ENCODE data around the gene PCYOX1L.

DNA sequence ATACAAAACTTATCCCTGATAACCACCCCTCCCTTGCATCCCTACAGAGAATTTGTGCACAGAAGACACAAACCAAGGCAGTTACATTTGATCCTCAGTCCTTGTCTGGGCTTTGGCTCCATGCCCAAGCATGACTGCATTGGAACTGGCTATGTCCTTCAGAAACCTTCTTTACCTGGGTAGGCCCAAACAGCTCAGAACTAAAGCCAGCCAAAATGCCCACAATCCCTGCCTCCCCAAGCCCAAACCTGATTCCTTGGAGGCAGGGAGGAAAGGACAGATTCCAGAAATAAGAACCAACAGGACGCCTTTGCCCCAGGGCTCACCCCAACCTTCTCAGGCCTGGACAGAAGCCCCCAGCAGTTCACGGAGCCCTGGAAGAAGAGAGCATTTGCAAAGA lies 13.0 kb downstream of the PCYOX1L start:
- TF ChIP-seq CTCF (IDR thresholded peaks at IDR 0.05), result no peak
- TF ChIP-seq POLR2A (IDR thresholded peaks at IDR 0.05), result no peak
- no peak for TF ChIP-seq POLR2AphosphoS5 (IDR thresholded peaks at IDR 0.05)

Data from breast epithelium (tissue), 3 donors.